OCI-LY7 (cell line): ENCODE measurements around the gene SCAP.

Experiments used
- EZH2phosphoT487 ChIP-seq: fragments of 200-600 bp; sonication (generic); IDR thresholded peaks from 2 replicates; pipeline ENCODE4 v1.6.1; 2018; ENCODE audit warnings: low read depth, borderline replicate concordance, mild to moderate bottlenecking, mixed run types, antibody characterized with exemption, low read length, moderate library complexity, mixed read lengths
- TF ChIP-seq, protein P1 (sequence below): fragments of 200-600 bp; sonication (generic); conservative IDR thresholded peaks from 2 replicates; pipeline ENCODE4 v1.5.1; 2014; ENCODE audit warnings: mild to moderate bottlenecking, antibody characterized with exemption, low read length, moderate library complexity, mixed read lengths

DNA sequence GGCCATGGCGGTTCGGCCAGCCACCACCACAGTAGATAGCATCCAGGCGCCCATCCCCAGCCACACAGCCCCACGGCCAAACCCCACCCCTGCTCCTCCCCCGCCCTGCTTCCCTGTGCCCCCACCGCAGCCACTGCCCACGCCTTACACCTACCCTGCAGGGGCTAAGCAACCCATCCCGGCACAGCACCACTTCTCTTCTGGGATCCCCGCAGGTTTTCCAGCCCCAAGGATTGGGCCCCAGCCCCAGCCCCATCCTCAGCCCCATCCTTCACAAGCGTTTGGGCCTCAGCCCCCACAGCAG is 65.4 kb downstream of the SCAP start:
- TF ChIP-seq, protein P1, sequence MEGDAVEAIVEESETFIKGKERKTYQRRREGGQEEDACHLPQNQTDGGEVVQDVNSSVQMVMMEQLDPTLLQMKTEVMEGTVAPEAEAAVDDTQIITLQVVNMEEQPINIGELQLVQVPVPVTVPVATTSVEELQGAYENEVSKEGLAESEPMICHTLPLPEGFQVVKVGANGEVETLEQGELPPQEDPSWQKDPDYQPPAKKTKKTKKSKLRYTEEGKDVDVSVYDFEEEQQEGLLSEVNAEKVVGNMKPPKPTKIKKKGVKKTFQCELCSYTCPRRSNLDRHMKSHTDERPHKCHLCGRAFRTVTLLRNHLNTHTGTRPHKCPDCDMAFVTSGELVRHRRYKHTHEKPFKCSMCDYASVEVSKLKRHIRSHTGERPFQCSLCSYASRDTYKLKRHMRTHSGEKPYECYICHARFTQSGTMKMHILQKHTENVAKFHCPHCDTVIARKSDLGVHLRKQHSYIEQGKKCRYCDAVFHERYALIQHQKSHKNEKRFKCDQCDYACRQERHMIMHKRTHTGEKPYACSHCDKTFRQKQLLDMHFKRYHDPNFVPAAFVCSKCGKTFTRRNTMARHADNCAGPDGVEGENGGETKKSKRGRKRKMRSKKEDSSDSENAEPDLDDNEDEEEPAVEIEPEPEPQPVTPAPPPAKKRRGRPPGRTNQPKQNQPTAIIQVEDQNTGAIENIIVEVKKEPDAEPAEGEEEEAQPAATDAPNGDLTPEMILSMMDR, result no peak
- TF ChIP-seq EZH2phosphoT487, result no peak
